Prostate gland (tissue), 2 donors: ENCODE measurements around the gene RITA1. TPM values are rescaled to one million over a fixed set of nuclear protein-coding genes. Genes with fewer than 3 reads are reported as not detected.
A peak's percentile ranks its signal among the peaks of the same experiment; 100 is the strongest.

Experiments used
- DNase-seq: peaks from one replicate; pipeline ENCODE4 v3.0.0-alpha.2; 2019; ENCODE audit warnings: low spot score
- H3K27ac ChIP-seq, 2 donors: fragments of 200-600 bp; sonication (generic); 2 replicates each; pipeline ENCODE4 v1.5.1; 2017 to 2019
- H3K27me3 ChIP-seq: fragments of 200-600 bp; sonication (generic); replicated peaks from 2 replicates; pipeline ENCODE4 v1.5.1; 2019; ENCODE audit not compliant: insufficient read depth
- H3K36me3 ChIP-seq, 2 donors: fragments of 200-600 bp; sonication (generic); 1 replicate in 1 of 2; 2 replicates in 1 of 2; pipeline versions ENCODE4 v1.5.1 to v1.8.1; 2017 to 2019
- H3K4me1 ChIP-seq: fragments of 200-600 bp; sonication (generic); replicated peaks from 2 replicates; pipeline ENCODE4 v1.5.1; 2019
- H3K4me3 ChIP-seq, 2 donors: fragments of 200-600 bp; sonication (generic); 2 replicates each; pipeline ENCODE4 v1.5.1; 2017 to 2019
- H3K9me3 ChIP-seq: fragments of 200-600 bp; sonication (generic); 2 replicates; pipeline ENCODE4 v1.5.1; 2017
- POLR2A ChIP-seq: fragments of 450-650 bp; IDR thresholded peaks from one replicate; pipeline ENCODE4 v1.6.1; 2016; ENCODE audit warnings: antibody characterized with exemption, mild to moderate bottlenecking
- POLR2AphosphoS5 ChIP-seq: sonication (generic); formaldehyde crosslinking; IDR thresholded peaks from one replicate; pipeline ENCODE4 v1.6.1; 2017; ENCODE audit warnings: antibody characterized with exemption
- WGBS: methylation state at CpG from one replicate; pipeline ENCODE4 v1.1.5; 2018; 5-methylcytosine and 5-hydroxymethylcytosine counted together
- intact Hi-C: fragments of 100-400 bp; cut with DNase I; formaldehyde crosslinking; loops from one replicate; pipeline ENCODE4 v1.14.2; 2022
- microRNA-seq: library from miRNA; unstranded; fragments of <30 nt; microRNA quantifications from one replicate; pipeline ENCODE4, GENCODE V29; 2016
- small RNA-seq, 2 donors: library from RNA; depleted of rRNA; stranded (forward); fragments of <200 nt; gene quantifications; one replicate each; pipeline ENCODE3, GENCODE V24; 2016
- total RNA-seq, 2 donors: library from RNA; depleted of rRNA; stranded (reverse); fragments of >200 nt; gene quantifications; one replicate each; pipeline ENCODE4 v1.1.0, GENCODE V29; 2016
- TF ChIP-seq, protein P1 (sequence below), 4 experiments: fragments of 200-600 bp in 2 of 4; fragments of 450-650 bp in 2 of 4; sonication (generic) in 2 of 4; IDR thresholded peaks; 1 replicate in 3 of 4; 2 replicates in 1 of 4; pipeline ENCODE4 v1.5.1; 2016 to 2019; ENCODE audit warnings: antibody characterized with exemption in 4 of 4, mild to moderate bottlenecking in 2 of 4, moderate library complexity in 2 of 4

RITA1 gene
- total RNA-seq, 2 donors from 2014 or later = 29.0 to 39.7 TPM

DNA sequence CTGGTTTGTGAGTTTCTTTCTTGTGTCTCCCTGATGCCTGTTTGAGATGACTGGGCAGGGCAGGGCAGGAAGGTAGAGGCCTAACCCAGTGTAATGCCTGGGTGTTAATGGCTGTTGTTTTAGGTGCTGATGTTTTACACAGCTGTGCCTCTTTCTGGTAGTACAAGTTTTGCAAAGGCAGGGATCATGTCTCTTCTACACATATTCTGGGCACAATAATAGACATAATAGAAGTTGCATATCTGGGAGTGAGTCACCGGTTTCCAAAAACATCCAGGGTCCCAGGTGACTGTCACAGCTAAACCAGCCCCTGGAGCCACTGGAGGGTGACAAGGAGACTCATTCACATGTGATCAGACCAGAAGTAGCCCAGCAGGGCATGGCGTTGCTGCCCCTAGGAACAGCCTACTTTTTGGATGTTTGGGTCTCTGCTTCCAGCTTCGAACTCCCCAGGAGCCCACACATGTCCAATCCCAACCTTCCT lies 53.8 kb downstream of the RITA1 start:
- intact Hi-C loops = no loop called here
- peaks cover 31% of the 10 kb centered on the region for H3K4me1 ChIP-seq
- 38% methylated on average over 3 of the region's 3 CpGs for WGBS

DNA sequence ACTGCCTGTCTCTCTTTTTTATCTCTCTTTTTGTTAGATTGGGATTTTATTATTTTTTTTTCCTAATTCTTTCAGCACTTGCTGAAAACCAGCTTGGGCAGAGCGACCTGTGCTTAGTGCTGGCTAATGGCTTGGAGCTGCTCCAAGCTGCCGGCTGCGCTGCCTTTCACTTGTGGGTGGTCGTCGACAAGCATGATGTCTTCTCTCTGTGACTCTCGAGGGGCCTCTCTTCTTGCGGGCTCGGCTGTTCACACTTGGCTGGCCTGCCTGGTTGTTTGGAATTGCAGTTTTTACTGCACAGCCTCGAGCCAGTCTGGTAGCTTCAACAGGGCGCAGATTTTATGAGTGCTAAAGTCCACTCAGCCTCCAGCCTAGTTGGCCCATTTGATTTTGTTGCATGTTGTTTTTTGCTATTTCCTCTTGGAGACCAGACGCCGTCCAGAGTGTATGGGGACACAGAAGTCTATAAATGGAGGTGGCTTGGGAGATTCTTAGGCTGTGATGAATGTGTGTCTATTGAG lies 54.4 kb downstream of the RITA1 start:
- H3K4me3 ChIP-seq = no peak overlapping the region
- peak overlapping the region; percentile 86 to 91 for H3K27ac ChIP-seq
- H3K36me3 ChIP-seq = no peaks in the 10 kb centered on the region
- DNase-seq = peak; percentile 50
- no peaks in the 10 kb centered on the region for H3K9me3 ChIP-seq
- intact Hi-C loops = no loop called here
- H3K4me1 ChIP-seq = peaks cover 37% of the 10 kb centered on the region
- peak; percentile 69 for TF ChIP-seq POLR2AphosphoS5
- TF ChIP-seq, protein P1, sequence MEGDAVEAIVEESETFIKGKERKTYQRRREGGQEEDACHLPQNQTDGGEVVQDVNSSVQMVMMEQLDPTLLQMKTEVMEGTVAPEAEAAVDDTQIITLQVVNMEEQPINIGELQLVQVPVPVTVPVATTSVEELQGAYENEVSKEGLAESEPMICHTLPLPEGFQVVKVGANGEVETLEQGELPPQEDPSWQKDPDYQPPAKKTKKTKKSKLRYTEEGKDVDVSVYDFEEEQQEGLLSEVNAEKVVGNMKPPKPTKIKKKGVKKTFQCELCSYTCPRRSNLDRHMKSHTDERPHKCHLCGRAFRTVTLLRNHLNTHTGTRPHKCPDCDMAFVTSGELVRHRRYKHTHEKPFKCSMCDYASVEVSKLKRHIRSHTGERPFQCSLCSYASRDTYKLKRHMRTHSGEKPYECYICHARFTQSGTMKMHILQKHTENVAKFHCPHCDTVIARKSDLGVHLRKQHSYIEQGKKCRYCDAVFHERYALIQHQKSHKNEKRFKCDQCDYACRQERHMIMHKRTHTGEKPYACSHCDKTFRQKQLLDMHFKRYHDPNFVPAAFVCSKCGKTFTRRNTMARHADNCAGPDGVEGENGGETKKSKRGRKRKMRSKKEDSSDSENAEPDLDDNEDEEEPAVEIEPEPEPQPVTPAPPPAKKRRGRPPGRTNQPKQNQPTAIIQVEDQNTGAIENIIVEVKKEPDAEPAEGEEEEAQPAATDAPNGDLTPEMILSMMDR (IDR thresholded peaks at IDR 0.05) = no peak
- H3K27me3 ChIP-seq = no peaks in the 10 kb centered on the region
- WGBS = 24% methylated on average over 12 of the region's 12 CpGs

More for the DNA sequence above, 53.8 kb downstream of the RITA1 start:
- TF ChIP-seq POLR2A (no peak), POLR2AphosphoS5 (no peak)
- TF ChIP-seq, protein P1 (IDR thresholded peaks at IDR 0.05) = no peak
- Histone ChIP-seq H3K36me3 (no peaks in the 10 kb centered on the region), H3K27me3 (no peaks in the 10 kb centered on the region), H3K4me3 (no peak overlapping the region), H3K27ac (peak overlapping the region; percentile 86 to 91), H3K9me3 (no peaks in the 10 kb centered on the region)
- no peak for DNase-seq

DNA sequence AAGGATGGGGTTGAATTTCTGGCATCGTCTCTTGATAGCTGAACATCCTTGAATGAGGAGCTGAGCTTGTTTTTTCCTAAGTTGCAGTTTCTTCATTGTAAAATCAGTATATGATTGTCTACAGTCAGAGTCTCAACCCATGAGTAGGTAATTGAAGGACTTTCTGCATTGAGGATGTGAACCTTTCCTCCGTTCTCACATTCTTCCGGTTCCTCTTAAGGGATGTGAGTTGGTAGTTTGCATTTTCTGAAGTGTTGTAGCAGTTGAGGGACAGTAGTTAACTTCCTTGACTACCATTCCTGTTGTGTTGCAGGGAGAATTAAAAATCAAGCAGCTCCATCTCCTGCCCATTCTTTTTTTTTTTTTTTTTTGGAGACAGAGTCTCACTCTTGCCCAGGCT lies 54.9 kb downstream of the RITA1 start:
- no peak overlapping the region for H3K4me3 ChIP-seq
- peaks cover 39% of the 10 kb centered on the region for H3K4me1 ChIP-seq
- 91% methylated on average over 3 of the region's 3 CpGs for WGBS
- peak overlapping the region; percentile 86 to 91 for H3K27ac ChIP-seq
- H3K9me3 ChIP-seq = no peaks in the 10 kb centered on the region
- intact Hi-C loops = no loop called here
- TF ChIP-seq, protein P1 (IDR thresholded peaks at IDR 0.05) = no peak
- TF ChIP-seq POLR2A (no peak), POLR2AphosphoS5 (no peak)
- H3K36me3 ChIP-seq = no peaks in the 10 kb centered on the region
- DNase-seq = no peak
- no peaks in the 10 kb centered on the region for H3K27me3 ChIP-seq

DNA sequence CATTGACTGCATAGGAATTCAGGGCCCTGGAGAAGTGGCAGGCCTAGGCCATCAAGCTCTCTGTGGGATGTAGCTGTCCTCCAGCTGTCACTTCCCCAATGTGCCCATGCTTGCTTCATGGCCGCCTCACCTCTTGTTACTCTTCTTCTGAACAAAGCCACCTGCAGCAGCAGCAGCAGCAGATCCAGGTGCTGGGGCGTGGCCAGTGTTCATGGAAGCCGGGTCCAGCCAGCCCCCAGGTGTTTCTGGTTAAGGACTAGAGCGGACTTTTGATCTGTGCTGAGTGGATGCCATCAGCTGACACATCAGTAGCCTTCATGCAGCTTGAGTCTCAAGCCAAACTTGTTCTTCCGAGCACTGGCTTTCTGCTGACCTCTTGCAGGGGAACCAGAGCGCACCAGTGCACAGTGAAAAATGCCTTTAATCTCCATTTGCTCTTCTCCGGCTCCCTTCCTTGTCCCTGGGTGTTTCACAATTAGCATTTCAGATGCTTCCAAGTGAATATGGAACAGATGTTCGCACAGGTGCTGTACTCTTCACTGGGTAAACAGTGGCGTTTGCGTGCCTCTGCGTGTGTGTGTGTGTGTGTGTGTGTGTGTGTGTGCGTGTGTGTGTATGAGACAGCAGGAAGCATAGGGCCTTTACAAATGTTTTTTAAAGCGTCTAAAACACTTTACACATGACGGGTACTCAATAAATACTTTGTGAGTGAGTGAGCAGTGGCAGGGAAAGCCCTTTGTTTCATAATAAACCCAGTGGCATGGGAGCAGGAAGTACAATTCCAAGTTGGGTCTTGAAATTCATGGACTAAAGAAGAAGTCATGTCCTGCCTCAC lies 55.9 kb downstream of the RITA1 start:
- no peaks in the 10 kb centered on the region for H3K9me3 ChIP-seq
- DNase-seq = peak; percentile 70
- H3K4me3 ChIP-seq = no peak overlapping the region
- peak overlapping the region; percentile 86 to 91 for H3K27ac ChIP-seq
- no peaks in the 10 kb centered on the region for H3K36me3 ChIP-seq
- whole genome bisulfite sequencing = 48% methylated on average over 13 of the region's 14 CpGs
- peaks cover 42% of the 10 kb centered on the region for H3K4me1 ChIP-seq
- H3K27me3 ChIP-seq = no peaks in the 10 kb centered on the region
- intact Hi-C loops = no loop called here
- TF ChIP-seq, protein P1 (IDR thresholded peaks at IDR 0.05) = no peak
- peak; percentile 44 for TF ChIP-seq POLR2AphosphoS5

Small RNA genes lying within 50 kb of the gene (microRNA-seq; reads per million reads assigned to microRNA genes)
- not detected for gene MIR7106

Small RNA genes lying within 50 kb of the gene (small RNA-seq; reads per million reads assigned to genes)
- gene MIR7106 = 0 reads per million in 2 donors
- gene RF00019 = 0 reads per million in 2 donors

Other genes starting within 250 kb of the RITA1 start
- 10 to 100 TPM in 1 of 2 donors, 1 to 10 TPM in 1; 8.7 to 11.2 TPM for gene OAS3, start 247.2 kb upstream of the RITA1 start, total RNA-seq
- gene OAS2, start 207.2 kb upstream of the RITA1 start, total RNA-seq = 10 to 100 TPM in 1 of 2 donors, 1 to 10 TPM in 1; 9.7 to 12.4 TPM
- 10 to 100 TPM in 1 of 2 donors, 1 to 10 TPM in 1; 2.6 to 21.2 TPM for gene DTX1, start 129.0 kb upstream of the RITA1 start, total RNA-seq
- gene RASAL1, start 50.0 kb upstream of the RITA1 start, total RNA-seq = 1 to 10 TPM; 1.6 to 9.9 TPM
- under 1 TPM in 1 of 2 donors, not detected in 1; 0.57 TPM for gene CFAP73, start 36.0 kb upstream of the RITA1 start, total RNA-seq
- gene DDX54, start 243 bp upstream of the RITA1 start, total RNA-seq = 100 to 1,000 TPM in 1 of 2 donors, 10 to 100 TPM in 1; 66.3 to 119 TPM
- 10 to 100 TPM; 52.6 to 65.3 TPM for gene TPCN1, start 35.7 kb downstream of the RITA1 start, total RNA-seq
- 10 to 100 TPM; 23.1 to 94.7 TPM for gene SLC8B1, start 149.4 kb downstream of the RITA1 start, total RNA-seq
- 100 to 1,000 TPM in 1 of 2 donors, 10 to 100 TPM in 1; 48.2 to 114 TPM for gene PLBD2, start 172.9 kb downstream of the RITA1 start, total RNA-seq
- gene SDS, start 218.2 kb downstream of the RITA1 start, total RNA-seq = under 1 TPM; 0.50 to 0.80 TPM
- gene SDSL, start 236.7 kb downstream of the RITA1 start, total RNA-seq = 1 to 10 TPM; 6.2 to 8.5 TPM